ENCODE results near the gene TMPRSS7.
A peak's percentile ranks its signal among the peaks of the same experiment; 100 is the strongest.

The TMPRSS7 gene

DNA sequence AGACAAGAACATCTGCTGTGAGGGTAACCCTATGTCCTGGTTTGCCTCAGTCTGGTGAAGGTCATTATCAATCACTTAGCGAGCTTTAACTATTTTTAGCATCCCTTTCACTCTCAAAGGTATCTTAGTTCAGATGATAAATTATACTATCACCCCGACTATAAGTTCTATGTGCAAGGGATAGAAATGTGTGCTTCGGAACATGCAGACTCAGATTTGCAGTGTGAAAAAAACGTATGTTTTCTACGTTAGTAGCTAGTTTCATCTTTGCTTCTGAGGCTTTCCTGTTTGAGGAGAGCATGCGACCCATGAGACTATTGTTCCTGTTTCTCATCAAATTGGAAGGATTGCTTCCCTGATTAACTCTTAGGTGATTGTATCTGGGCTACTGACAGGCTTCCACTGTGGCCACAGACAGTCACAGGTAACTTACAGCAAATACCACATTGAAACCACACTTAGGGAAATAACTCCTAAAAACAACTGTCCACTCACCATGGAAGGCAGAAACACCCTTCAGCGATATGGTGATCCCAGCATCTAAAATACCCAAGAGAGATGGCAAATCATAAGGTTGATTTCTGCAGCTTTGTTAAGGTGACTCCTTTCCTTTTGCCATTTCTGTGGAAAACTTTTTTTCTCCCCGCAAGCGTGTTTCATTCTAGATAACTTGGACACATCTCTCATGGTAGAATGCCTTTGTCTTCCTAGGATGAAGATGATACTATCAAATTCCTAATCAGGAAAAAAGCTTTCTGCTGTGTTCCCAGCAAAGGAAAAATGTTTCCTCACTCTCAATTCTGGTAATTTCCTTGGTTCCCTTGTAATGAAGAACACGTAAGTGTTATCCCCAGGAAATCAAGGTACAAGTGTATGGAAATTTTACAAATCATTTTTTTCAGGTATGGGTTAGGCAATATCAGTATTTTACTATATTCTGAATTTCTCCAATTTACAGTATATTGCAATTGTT, 93.3 kb downstream of the TMPRSS7 start:
- Mint-ChIP-seq H3K27me3 (ENCODE audit: low read depth) (no peaks in the 10 kb centered on the region), H3K27ac (peak overlapping the region; percentile 6), H3K9me3 (no peaks in the 10 kb centered on the region), H3K36me3 (ENCODE audit: low read depth) (peaks cover 24% of the 10 kb centered on the region), H3K4me1 (ENCODE audit: low read depth) (peaks cover 61% of the 10 kb centered on the region), H3K4me3 (peak overlapping the region; percentile 72)
- DNase-seq (ENCODE audit: low spot score) = no peak

- Mint-ChIP-seq H3K27ac (peak overlapping the region; percentile 72), H3K4me1 (ENCODE audit: low read depth) (peaks cover 73% of the 10 kb centered on the region), H3K36me3 (ENCODE audit: low read depth) (peaks cover 17% of the 10 kb centered on the region), H3K4me3 (peak overlapping the region; percentile 24), H3K27me3 (ENCODE audit: low read depth) (no peaks in the 10 kb centered on the region), H3K9me3 (no peaks in the 10 kb centered on the region)
- peak; percentile 25 for DNase-seq (ENCODE audit: low spot score)
These were observed 94.5 kb downstream of the TMPRSS7 start for GRCh38 chr3:112128843-112129727.

DNA sequence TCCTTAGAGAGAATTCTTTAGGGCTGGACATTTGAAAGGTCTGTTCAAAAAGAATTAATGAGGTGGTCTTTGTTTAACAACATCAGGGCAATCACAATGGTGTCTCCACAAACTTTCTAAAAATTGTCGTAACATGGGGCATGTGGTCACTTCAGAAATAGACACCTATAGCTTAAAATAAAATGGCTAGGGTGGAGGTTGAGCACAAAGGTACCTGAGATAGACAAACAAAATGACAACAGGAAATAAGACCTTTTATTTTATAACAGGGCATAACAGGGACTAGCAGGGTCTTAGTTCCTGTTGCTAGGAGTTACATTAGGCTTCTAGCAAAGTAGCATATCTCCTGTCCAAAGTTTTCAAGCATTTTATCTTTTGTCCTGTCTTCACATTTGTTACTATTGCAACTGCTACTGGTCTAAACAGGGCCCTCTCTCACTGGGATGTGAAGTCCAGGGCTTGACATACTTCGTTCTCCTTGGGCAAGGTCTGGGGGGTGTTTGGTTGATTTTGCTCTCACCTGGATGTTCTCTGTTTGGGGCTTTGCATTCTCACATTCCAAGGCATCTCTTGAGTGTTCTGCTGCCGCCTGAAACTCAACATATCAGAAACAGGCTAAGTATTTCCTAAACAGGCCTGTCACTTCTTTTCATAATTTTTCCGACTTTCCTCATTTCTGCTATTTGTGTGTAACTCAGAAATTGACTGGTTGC, 95.5 kb downstream of the TMPRSS7 start:
- no peak overlapping the region for H3K27ac Mint-ChIP-seq
- H3K36me3 Mint-ChIP-seq (ENCODE audit: low read depth) = peaks cover 11% of the 10 kb centered on the region
- H3K9me3 Mint-ChIP-seq = no peaks in the 10 kb centered on the region
- DNase-seq (ENCODE audit: low spot score) = no peak
- no peak overlapping the region for H3K4me3 Mint-ChIP-seq
- H3K27me3 Mint-ChIP-seq (ENCODE audit: low read depth) = no peaks in the 10 kb centered on the region
- H3K4me1 Mint-ChIP-seq (ENCODE audit: low read depth) = peaks cover 82% of the 10 kb centered on the region

- Mint-ChIP-seq H3K27ac (no peak overlapping the region), H3K27me3 (ENCODE audit: low read depth) (no peaks in the 10 kb centered on the region), H3K4me3 (no peak overlapping the region), H3K4me1 (ENCODE audit: low read depth) (peaks cover 84% of the 10 kb centered on the region), H3K9me3 (no peaks in the 10 kb centered on the region), H3K36me3 (ENCODE audit: low read depth) (peaks cover 7% of the 10 kb centered on the region)
- no peak for DNase-seq (ENCODE audit: low spot score)
These were observed 96.1 kb downstream of the TMPRSS7 start for GRCh38 chr3:112130638-112130993.

Measured in T-helper 2 cell treated with Interferon-gamma antibody and Interleukin-4, amounts not matched to agents 5 μg/mL and 100 μg/mL, for 36 hours (primary cell).